Hematopoietic multipotent progenitor cell treated with erythropoietin and hydrocortisone succinate and interleukin-3 and kit ligand, for 4 days (in vitro differentiated cells): ENCODE data around the gene KAT6B.
"Not testable (repeated sequence)": the region's sequence is repeated elsewhere in the genome, so short reads cannot be mapped to it uniquely, and the experiment has no call there.

Experiments used
- DNase-seq: peaks from one replicate; pipeline ENCODE4 v3.0.0-alpha.2; 2015

Gene KAT6B

DNA sequence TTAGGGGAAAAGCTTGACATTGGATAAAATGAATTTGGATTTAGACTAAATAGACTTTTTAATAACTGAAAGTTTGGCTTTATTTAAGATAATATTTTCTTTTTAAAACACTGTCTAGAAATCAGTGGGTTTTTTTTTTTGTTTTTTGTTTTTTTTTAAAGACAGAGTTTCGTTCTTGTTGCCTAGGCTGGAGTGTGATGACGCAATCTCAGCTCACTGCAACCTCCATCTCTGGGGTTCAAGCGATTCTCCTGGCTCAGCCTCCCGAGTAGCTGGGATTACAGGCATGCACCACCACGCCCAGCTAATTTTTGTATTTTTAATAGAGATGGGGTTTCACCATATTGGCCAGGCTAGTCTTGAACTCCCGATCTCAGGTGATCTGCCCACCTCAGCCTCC lies 66.9 kb downstream of the KAT6B start:
- DNase-seq = not testable (repeated sequence)

GRCh38 chr10:74896788-74897527 lies 70.6 kb downstream of the KAT6B start:
- no peak for DNase-seq

DNA sequence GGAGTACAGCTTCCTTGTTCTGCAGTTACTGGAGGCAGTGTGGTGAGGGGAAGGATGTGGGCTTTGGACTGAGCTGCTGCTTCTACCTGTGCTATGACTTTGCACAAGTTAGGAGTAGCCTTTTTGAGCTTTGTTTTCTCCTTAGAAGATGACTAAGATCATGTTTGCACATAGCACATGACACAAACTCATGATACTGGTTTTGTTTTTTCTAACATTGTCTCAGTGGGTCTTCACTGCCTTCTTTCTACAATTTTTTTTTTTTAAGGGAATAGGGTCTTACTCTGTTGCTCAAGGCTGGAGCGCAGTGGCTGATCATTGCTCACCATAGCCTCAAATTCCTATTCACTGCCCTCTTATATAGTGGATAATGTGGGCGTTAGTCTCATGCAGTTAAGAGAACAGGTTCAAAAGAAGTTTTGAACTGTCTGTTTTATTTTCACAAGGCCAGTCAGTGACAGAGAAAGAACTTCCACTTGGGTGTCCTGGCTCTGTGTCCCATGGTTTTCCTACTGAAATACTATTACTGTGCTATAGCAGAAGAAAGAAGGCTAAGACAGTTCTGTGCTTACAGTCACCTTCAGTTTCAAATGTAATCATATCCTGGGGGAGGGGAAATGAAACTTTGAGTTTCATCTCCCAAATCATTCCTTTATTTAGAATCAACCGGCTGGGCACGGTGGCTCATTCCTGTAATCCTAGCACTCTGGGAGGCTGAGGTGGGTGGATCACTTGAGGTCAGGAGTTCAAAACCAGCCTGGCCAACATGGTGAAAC lies 72.0 kb downstream of the KAT6B start:
- peak; percentile 42 for DNase-seq

- no peak for DNase-seq
Observed at GRCh38 chr10:74900297-74900696, 73.9 kb downstream of the KAT6B start.

- DNase-seq = no peak
Observed at GRCh38 chr10:74901301-74901700, 74.9 kb downstream of the KAT6B start.

- no peak for DNase-seq
Observed at GRCh38 chr10:74901867-74902450, 75.6 kb downstream of the KAT6B start.

DNA sequence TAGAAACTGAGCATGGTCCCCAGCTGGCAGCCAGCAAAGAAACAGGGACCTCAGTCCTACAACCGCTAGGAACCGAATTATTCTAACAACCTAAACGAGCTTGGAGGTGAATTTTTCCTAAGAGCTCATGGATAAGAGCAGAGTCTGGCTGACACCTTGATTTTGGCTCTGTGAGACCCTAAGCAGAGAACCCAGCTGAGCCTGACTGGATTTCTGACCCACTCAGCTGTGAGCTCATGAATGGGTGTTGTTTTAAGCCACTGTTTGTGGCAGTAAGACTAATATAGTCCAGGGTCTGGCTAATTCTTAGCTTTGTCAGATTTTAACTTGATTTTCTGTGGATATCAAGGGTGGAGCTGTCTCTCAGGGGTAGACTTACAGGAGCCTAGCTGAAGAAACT lies 77.1 kb downstream of the KAT6B start:
- no peak for DNase-seq

DNA sequence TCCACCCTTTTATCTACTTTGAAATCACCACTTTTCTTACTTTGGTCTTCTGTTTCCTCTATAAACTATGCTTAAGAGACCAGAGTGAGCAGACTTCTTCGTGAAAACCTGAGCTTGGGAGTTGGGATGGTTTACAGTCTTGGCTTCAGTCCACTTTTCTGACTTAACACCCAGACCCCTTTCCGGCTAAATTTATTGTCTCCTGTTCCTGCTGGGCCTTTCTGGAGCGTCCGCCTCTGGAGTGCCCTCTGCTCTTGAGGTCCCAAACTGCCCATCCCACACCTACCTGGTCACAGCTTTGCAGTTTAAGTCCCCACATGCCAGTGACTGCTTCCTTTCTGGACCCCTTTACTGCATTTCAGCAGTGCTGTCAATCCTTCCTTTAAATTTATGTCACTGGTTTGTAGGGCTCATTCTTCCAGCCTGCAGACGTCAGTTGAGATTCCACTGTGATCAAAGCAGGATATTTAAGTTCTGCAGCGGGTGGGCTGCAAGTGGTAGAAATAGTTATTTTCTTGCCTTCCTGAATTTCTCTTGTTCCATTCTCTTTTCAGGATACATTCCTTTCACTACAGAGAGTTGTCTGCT lies 80.3 kb downstream of the KAT6B start:
- DNase-seq = no peak

DNA sequence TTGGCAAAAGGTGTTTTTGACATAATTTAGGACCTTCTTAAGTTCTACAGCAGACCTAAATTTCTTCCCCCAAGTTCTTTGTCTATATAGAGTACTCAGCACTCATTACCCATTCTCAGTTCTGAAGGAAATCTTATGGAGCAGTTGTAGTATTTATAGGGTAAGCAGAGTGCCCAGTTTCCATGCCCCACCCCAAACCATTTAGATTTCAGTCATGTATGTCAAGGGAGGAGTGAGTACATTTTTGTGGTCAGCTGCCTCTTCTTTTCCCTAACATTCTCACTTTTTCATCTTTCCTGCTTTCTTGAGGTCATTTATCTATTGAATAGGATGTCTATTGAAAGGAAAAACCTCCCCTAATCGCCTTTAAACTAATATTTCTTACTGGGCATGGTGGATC lies 83.3 kb downstream of the KAT6B start:
- DNase-seq = no peak

DNA sequence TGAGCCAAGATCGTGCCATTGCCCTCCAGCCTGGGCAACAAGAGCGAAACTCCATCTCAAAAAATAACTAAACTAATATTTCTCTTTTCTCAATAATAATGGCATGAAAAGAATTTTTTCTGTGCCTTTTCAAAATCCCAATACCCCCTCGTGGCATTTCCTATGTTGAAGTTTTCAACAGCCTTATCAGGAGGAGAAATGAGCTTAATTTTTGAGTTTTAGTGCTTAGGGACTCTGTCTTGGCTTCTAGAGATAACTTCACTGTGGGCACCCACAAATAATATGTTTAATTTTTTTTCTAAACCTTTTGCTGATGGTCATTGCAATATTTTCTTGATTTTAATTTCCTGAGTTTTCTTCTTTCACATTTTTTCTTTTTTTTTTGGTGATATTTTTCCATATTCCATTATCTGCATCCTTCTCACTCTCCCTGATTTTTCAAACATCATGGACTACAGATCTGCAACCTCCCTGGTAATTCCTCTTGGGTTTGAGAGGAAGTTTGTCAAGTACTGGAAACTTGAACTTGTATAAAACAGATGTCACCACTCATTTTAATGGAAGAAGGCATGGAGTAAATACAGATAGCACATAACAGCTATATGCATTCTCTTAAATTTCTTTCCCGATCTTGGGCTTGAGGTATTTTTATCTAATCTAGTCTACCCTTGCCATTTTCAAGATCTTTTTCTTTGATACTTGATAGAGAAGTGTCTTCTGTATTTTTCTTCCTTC lies 84.0 kb downstream of the KAT6B start:
- DNase-seq = peak; percentile 76

DNA sequence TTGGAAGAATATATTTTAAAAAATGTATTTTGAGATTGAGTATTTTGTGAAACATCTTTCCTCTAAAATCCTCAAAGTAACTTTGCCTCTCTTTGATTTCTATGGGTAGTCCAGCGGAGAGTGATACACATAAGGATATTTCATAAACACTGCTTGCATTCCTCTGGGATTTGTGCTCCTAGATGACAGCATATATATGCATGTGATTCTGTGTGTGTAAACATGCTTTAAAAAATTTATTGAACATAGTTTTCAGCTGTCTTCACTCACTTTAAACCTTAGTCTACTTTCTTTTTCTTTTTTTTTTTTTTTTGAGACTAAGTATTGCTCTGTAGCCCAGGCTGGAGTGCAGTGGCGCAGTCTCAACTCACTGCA lies 84.6 kb downstream of the KAT6B start:
- DNase-seq = no peak

DNA sequence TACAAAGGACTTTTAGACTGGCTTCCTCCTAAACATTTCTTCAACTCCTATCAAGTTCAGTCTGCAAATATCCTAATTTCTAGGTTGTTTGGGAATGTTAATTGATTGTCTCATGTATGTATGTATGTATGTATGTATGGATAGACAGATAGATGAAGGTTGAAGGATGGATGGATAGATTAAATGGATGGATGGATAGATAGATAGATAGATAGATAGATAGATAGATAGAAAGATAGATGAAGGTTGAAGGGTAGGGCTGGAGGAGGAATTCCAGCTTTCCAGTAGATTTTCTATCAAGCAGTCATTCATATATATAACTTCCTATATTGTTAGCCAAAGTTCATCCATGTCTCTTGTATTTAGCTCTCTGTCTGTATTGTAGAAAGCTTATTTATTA lies 85.8 kb downstream of the KAT6B start:
- DNase-seq = no peak

GRCh38 chr10:74912682-74913081 lies 86.3 kb downstream of the KAT6B start:
- DNase-seq = no peak

DNA sequence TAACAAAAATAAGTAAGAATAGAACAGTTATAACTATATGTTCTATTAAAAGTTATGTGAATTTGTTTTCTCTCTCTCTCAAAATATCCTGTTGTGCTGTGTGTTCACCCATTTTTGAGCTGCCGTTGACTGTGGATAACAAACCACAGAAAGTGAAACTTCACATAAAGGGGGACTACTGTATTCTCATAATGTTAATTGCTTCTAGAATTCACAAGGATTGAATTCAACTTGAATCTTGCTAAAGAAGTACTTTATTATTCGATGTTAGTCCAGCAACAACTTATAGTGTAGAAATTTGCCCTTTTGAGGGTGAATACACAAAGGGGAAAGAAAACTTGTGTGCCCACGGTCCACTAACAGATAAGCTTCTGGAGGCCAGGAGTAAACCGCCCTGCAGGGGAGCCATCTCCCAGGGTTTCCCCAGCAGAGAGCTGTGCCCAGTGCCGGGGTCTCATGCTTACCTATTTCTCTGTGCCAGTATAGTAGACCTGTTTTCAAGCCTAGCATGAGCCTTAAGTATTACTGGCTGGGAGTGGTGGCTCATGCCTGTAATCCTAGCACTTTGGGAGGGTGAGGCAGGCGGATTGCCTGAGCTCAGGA lies 87.1 kb downstream of the KAT6B start:
- peak; percentile 77 for DNase-seq

GRCh38 chr10:74916283-74916682 lies 89.9 kb downstream of the KAT6B start:
- no peak for DNase-seq

DNA sequence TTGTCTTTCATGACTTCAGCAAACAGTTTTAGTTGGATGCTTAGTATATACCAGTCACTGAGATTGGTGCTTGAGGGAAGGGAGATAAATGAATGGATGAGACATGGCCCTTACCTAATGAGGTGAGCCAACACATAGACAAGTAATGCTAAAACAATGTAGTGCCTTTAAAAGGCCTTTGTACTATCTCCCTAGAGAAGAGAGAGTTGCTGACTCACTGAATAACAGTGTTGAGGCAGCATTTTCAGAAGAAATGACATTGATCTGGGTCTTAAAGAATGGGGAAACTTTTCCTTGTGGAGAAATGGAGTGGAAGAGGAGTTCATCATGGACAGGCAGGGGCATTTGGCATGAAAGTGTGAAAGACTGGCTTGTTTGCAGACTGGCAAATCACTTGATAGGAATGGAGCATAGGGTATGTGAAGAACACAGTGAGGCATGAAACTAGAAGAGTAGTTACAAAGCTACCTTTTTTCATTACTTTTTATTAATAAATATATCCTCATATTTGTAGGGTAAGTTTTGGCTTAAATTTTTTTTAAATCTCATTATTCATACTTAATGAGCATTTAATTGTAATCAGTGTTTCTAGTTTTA lies 91.2 kb downstream of the KAT6B start:
- DNase-seq = no peak

DNA sequence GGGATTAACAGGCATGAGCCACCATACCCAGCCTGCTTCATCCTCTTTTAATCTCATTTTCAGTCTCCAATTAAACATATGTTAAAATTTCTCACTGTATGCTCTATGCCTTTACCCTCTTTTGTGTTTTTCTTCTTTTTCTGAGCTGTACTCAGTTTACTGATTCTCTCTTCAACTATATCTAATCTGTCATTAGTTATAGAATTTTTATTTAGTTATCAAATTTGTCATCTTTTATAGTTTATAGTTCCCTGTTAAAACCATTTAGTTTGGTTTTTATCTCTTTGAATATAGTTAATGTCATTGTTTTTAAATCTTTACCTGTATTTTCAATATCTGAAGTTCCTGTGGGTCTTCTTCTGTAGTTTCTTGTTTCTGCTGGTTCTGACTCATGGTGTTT lies 93.3 kb downstream of the KAT6B start:
- no peak for DNase-seq

DNA sequence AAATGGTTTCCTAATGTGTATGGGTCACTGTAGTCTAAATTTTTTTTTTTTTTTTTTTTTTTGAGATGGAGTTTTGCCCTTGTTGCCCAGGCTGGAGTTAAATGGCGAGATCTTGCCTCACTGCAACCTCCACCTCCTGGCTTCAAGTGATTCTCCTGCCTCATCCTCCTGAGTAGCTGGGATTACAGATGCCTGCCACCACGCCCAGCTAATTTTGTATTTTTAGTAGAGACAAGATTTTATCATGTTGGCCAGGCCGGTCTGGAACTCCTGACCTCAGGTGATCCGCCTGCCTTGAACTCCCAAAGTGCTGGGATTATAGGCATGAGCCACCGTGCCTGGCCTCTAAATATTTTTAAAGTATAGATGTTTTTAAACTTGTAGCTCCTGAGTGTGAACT lies 94.7 kb downstream of the KAT6B start:
- not testable (repeated sequence) for DNase-seq

GRCh38 chr10:74921744-74922143 lies 95.3 kb downstream of the KAT6B start:
- DNase-seq = peak; percentile 56

- DNase-seq = no peak
Observed at GRCh38 chr10:74922921-74923320, 96.5 kb downstream of the KAT6B start.

- peak; percentile 60 for DNase-seq
Observed at GRCh38 chr10:74923556-74923955, 97.2 kb downstream of the KAT6B start.
